Stimulated activated CD8-positive, alpha-beta memory T cell treated with anti-CD3 and anti-CD28 coated beads, Interleukin-2, amount 100 ng/mL, for 1 hour (primary cell): ENCODE data around the gene AATF.

Experiments
- DNase-seq, 2 donors: peaks; one replicate each; pipeline ENCODE4 v3.0.0-alpha.2; 2020; ENCODE audit warnings: low read depth in 2 of 2

AATF gene

GRCh38 chr17:36941265-36942010 lies 7.3 kb upstream of the AATF start:
- no peak for DNase-seq

GRCh38 chr17:36942019-36942599 lies 6.6 kb upstream of the AATF start:
- no peak for DNase-seq

- DNase-seq: no peak
These were observed 6.1 kb upstream of the AATF start for GRCh38 chr17:36942631-36943125.

GRCh38 chr17:36943250-36944191 lies 5.2 kb upstream of the AATF start:
- DNase-seq: no peak

- DNase-seq: no peak
These were observed 4.2 kb upstream of the AATF start for GRCh38 chr17:36944553-36944952.

- DNase-seq: no peak
These were observed 3.6 kb upstream of the AATF start for GRCh38 chr17:36945140-36945539.

GRCh38 chr17:36945959-36946725 lies 2.6 kb upstream of the AATF start:
- DNase-seq: no peak

GRCh38 chr17:36946726-36947091 lies 2.0 kb upstream of the AATF start:
- no peak for DNase-seq

- DNase-seq: no peak
These were observed 635 bp upstream of the AATF start for GRCh38 chr17:36947922-36948716.

- no peak for DNase-seq
These were observed 740 bp downstream of the AATF start for GRCh38 chr17:36949461-36949927.

- DNase-seq: no peak
These were observed 1.3 kb downstream of the AATF start for GRCh38 chr17:36950027-36950426.

GRCh38 chr17:36951084-36951789 lies 2.5 kb downstream of the AATF start:
- DNase-seq: no peak

GRCh38 chr17:36971508-36971907 lies 22.8 kb downstream of the AATF start:
- no peak for DNase-seq

- DNase-seq: no peak
These were observed 23.5 kb downstream of the AATF start for GRCh38 chr17:36972186-36972700.

GRCh38 chr17:36972905-36973304 lies 24.2 kb downstream of the AATF start:
- DNase-seq: no peak

GRCh38 chr17:36975922-36976515 lies 27.3 kb downstream of the AATF start:
- no peak for DNase-seq

GRCh38 chr17:36977066-36977465 lies 28.3 kb downstream of the AATF start:
- no peak for DNase-seq

GRCh38 chr17:36977568-36977967 lies 28.8 kb downstream of the AATF start:
- no peak for DNase-seq

GRCh38 chr17:36978810-36979564 lies 30.2 kb downstream of the AATF start:
- no peak for DNase-seq
